ENCODE measurements around the gene GUCY2C.

GUCY2C gene

GRCh38 chr12:14578646-14579045, 117.8 kb downstream of the GUCY2C start:
- peaks cover 1% of the 10 kb centered on the region for H3K27me3 Mint-ChIP-seq
- no peaks in the 10 kb centered on the region for H3K9me3 Mint-ChIP-seq
- no peaks in the 10 kb centered on the region for H3K36me3 Mint-ChIP-seq (ENCODE audit: low read depth)
- H3K4me1 Mint-ChIP-seq (ENCODE audit: low read depth): peaks cover 18% of the 10 kb centered on the region
- no peak overlapping the region for H3K27ac Mint-ChIP-seq
- H3K4me3 Mint-ChIP-seq: no peak overlapping the region

- H3K9me3 Mint-ChIP-seq: no peaks in the 10 kb centered on the region
- H3K27ac Mint-ChIP-seq: no peak overlapping the region
- H3K27me3 Mint-ChIP-seq: peaks cover 5% of the 10 kb centered on the region
- H3K4me3 Mint-ChIP-seq: no peak overlapping the region
- H3K4me1 Mint-ChIP-seq (ENCODE audit: low read depth): peaks cover 18% of the 10 kb centered on the region
- H3K36me3 Mint-ChIP-seq (ENCODE audit: low read depth): no peaks in the 10 kb centered on the region
These were observed 119.1 kb downstream of the GUCY2C start for GRCh38 chr12:14577344-14577743.

DNA sequence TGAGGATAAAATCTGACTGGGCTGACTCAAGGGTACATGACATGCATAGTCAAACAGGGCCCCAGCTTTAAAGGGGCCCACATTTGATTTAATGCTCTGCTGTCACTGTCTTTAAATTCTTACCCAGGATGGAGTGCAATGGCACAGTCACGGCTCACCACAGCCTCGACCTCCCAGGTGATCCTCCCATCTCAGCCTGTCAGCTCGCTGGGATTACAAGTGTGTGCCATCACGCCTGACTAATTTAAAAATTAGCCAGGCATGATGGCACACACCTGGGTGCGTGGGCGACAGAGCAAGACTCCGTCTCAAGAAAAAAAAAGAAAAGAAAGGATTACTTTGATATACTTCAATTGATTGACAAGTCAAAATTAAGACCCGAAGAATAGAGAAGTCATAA, 119.5 kb downstream of the GUCY2C start:
- H3K4me3 Mint-ChIP-seq: no peak overlapping the region

DNA sequence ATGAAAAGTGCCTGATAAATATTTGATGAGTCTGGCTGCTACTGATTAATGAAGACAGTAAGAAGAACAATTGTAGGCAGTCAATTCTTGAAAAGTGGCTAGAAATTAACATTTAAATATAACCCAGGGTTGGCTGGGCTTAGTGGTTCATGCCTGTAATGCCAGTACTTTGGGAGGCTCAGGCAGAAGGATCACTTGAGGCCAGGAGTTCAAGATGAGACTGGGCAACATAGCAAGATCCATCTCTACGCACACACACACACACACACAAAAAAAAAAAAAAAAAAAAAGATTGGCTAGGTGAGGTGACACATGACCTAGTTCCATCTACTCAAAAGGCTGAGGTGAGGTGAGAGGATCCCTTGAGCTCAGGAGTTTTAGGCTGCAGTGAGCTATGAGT, 120.8 kb downstream of the GUCY2C start:
- Mint-ChIP-seq H3K27ac (no peak overlapping the region), H3K27me3 (peaks cover 13% of the 10 kb centered on the region), H3K4me3 (no peak overlapping the region), H3K9me3 (no peaks in the 10 kb centered on the region), H3K36me3 (ENCODE audit: low read depth) (no peaks in the 10 kb centered on the region), H3K4me1 (ENCODE audit: low read depth) (peaks cover 18% of the 10 kb centered on the region)

More for the DNA sequence above, 119.5 kb downstream of the GUCY2C start:
- Mint-ChIP-seq H3K27ac (no peak overlapping the region), H3K27me3 (peaks cover 8% of the 10 kb centered on the region), H3K9me3 (no peaks in the 10 kb centered on the region), H3K4me1 (ENCODE audit: low read depth) (peaks cover 18% of the 10 kb centered on the region), H3K36me3 (ENCODE audit: low read depth) (no peaks in the 10 kb centered on the region)

- Mint-ChIP-seq H3K27me3 (peaks cover 29% of the 10 kb centered on the region), H3K9me3 (no peaks in the 10 kb centered on the region), H3K27ac (no peak overlapping the region), H3K36me3 (ENCODE audit: low read depth) (no peaks in the 10 kb centered on the region), H3K4me3 (no peak overlapping the region), H3K4me1 (ENCODE audit: low read depth) (peaks cover 18% of the 10 kb centered on the region)
These were observed 123.3 kb downstream of the GUCY2C start for GRCh38 chr12:14573118-14573517.

GRCh38 chr12:14572401-14572800, 124.0 kb downstream of the GUCY2C start:
- Mint-ChIP-seq H3K27ac (no peak overlapping the region), H3K36me3 (ENCODE audit: low read depth) (no peaks in the 10 kb centered on the region)

GRCh38 chr12:14571779-14572178, 124.6 kb downstream of the GUCY2C start:
- Mint-ChIP-seq H3K27ac (no peak overlapping the region), H3K27me3 (peaks cover 36% of the 10 kb centered on the region), H3K36me3 (ENCODE audit: low read depth) (no peaks in the 10 kb centered on the region), H3K9me3 (no peaks in the 10 kb centered on the region), H3K4me1 (ENCODE audit: low read depth) (peaks cover 9% of the 10 kb centered on the region), H3K4me3 (no peak overlapping the region)

More at GRCh38 chr12:14572401-14572800, 124.0 kb downstream of the GUCY2C start:
- H3K27me3 Mint-ChIP-seq: peaks cover 32% of the 10 kb centered on the region
- H3K9me3 Mint-ChIP-seq: no peaks in the 10 kb centered on the region
- peaks cover 15% of the 10 kb centered on the region for H3K4me1 Mint-ChIP-seq (ENCODE audit: low read depth)
- H3K4me3 Mint-ChIP-seq: no peak overlapping the region

DNA sequence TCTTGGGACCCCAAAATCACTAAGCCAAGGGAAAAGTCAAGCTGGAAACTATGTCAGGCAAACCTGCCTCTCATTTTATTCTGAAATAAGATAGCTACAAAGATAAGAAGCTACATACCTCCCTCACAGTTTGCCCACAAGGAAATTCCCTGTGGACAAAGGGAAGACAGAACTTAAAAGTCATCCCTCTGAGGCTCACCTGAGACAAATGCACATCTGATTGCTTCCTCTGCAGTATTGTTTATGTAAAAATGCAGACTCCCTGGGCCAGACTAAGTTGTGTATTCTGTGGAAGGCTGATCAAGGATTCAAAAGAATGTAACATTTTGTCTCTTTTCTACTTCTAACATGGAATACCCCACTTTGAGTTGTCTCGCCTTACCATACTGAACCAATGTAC, 126.2 kb downstream of the GUCY2C start:
- no peaks in the 10 kb centered on the region for H3K36me3 Mint-ChIP-seq (ENCODE audit: low read depth)
- H3K9me3 Mint-ChIP-seq: no peaks in the 10 kb centered on the region
- H3K27ac Mint-ChIP-seq: no peak overlapping the region
- no peak overlapping the region for H3K4me3 Mint-ChIP-seq
- H3K27me3 Mint-ChIP-seq: peaks cover 48% of the 10 kb centered on the region
- peaks cover 3% of the 10 kb centered on the region for H3K4me1 Mint-ChIP-seq (ENCODE audit: low read depth)

- H3K27ac Mint-ChIP-seq: no peak within 1 kb of the TSS
- H3K9me3 Mint-ChIP-seq: no peaks in the 10 kb centered on the region
- peaks cover 3% of the 10 kb centered on the region for H3K4me1 Mint-ChIP-seq (ENCODE audit: low read depth)
- peak within 1 kb of the TSS; percentile 60 for H3K4me3 Mint-ChIP-seq
- H3K27me3 Mint-ChIP-seq: peaks cover 43% of the 10 kb centered on the region
- H3K36me3 Mint-ChIP-seq (ENCODE audit: low read depth): no peaks in the 10 kb centered on the region
These were observed 128.8 kb downstream of the GUCY2C start, which contains the start of gene PLBD1 for GRCh38 chr12:14567351-14568162. Gene PLBD1, minus strand, starts transcription at chr12:14567883. Its CDS starts 187 bp downstream, at chr12:14567696.

- Mint-ChIP-seq H3K27ac (no peak overlapping the region), H3K4me3 (no peak overlapping the region), H3K36me3 (ENCODE audit: low read depth) (no peaks in the 10 kb centered on the region), H3K27me3 (peaks cover 26% of the 10 kb centered on the region), H3K4me1 (ENCODE audit: low read depth) (peaks cover 3% of the 10 kb centered on the region), H3K9me3 (no peaks in the 10 kb centered on the region)
These were observed 132.0 kb downstream of the GUCY2C start for GRCh38 chr12:14564336-14564959.

DNA sequence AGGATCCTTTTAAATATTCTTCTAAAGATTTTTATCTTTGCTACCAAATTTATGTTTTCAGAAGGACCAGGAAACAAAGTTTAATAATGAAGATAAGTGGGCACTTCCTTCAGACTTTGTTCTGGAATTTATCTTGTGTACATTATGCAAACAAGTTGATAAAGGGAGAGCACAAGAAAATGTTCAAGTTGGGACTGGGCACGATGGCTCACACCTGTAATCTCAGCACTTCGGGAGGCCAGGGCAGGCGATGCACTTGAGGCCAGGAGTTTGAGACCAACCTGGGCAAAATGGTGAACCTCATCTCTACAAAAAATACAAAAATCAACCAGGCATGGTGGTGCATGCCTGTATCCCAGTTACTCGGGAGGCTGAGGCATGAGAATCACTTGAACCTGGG, 133.4 kb downstream of the GUCY2C start:
- no peaks in the 10 kb centered on the region for H3K9me3 Mint-ChIP-seq
- H3K4me1 Mint-ChIP-seq (ENCODE audit: low read depth): peaks cover 9% of the 10 kb centered on the region
- H3K27ac Mint-ChIP-seq: no peak overlapping the region
- H3K36me3 Mint-ChIP-seq (ENCODE audit: low read depth): no peaks in the 10 kb centered on the region
- no peak overlapping the region for H3K4me3 Mint-ChIP-seq
- H3K27me3 Mint-ChIP-seq: peaks cover 18% of the 10 kb centered on the region

Data from stimulated activated naive CD8-positive, alpha-beta T cell treated with anti-CD3 and anti-CD28 coated beads, Interleukin-15, Interleukin-2, amounts not matched to agents 100 ng/mL and 50 ng/mL, for 24 hours (primary cell).